WI38 (cell line): ENCODE results near the gene EID2.

Experiments
- H3K4me3 ChIP-seq: 2 replicates; pipeline ENCODE4 v1.5.1; 2011; ENCODE audit warnings: low read depth, mild to moderate bottlenecking, control low read depth, low read length
- CTCF ChIP-seq: IDR thresholded peaks from 2 replicates; pipeline ENCODE4 v1.5.1; 2012; ENCODE audit warnings: low read depth, mild to moderate bottlenecking, control low read depth, low read length

EID2 gene

GRCh38 chr19:39497701-39497995, 42.3 kb downstream of the EID2 start:
- 0 out of 2 replicates have a peak, but pooled peaks have one; percentile 9 for TF ChIP-seq CTCF
- H3K4me3 ChIP-seq: no peak overlapping the region

GRCh38 chr19:39496063-39496462, 43.9 kb downstream of the EID2 start:
- TF ChIP-seq CTCF: no peak
- no peak overlapping the region for H3K4me3 ChIP-seq

- TF ChIP-seq CTCF: no peak
- no peak overlapping the region for H3K4me3 ChIP-seq
These were observed 45.3 kb downstream of the EID2 start for GRCh38 chr19:39494661-39495060.

- TF ChIP-seq CTCF: no peak
- H3K4me3 ChIP-seq: no peak overlapping the region
These were observed 47.2 kb downstream of the EID2 start for GRCh38 chr19:39492788-39493187.

- H3K4me3 ChIP-seq: no peak overlapping the region
- no peak for TF ChIP-seq CTCF
These were observed 47.7 kb downstream of the EID2 start for GRCh38 chr19:39492225-39492624.

GRCh38 chr19:39489756-39490155, 50.2 kb downstream of the EID2 start:
- no peak for TF ChIP-seq CTCF
- H3K4me3 ChIP-seq: no peak overlapping the region
